ENCODE results near the gene CNTN2.

DNA sequence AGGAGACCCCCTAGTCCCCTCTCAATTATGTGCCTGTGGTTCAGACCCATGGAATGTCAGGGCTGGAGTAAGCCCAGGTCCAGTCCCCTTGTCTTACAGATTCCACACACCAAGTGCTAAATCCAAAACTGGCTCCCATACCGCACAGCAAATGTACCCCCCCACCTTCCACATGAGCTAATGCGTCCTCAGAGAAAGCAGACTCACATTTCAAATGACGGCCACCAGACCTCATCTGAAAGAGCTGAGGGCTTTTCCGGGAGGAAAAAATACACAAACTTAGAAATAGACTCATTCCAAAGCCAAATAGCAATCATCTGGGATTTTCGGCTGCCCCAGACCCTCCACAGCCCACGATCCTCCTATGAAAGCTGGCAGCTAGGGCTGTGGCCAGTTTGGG is 12.8 kb upstream of the CNTN2 start:
- TF ChIP-seq POLR2A (IDR thresholded peaks at IDR 0.05; ENCODE audit: low read depth, low read length) (no peak), POLR2AphosphoS5 (IDR thresholded peaks at IDR 0.05; ENCODE audit: low read depth, low read length) (no peak), TAF1 (IDR thresholded peaks at IDR 0.05; ENCODE audit: borderline replicate concordance, low read depth, low read length) (no peak)

All from GM12892 (cell line).